Inflammatory macrophage (primary cell): ENCODE data around the gene KRTAP10-3.

ENCODE experiments used
- DNase-seq, 2 donors: peaks; one replicate each; pipeline ENCODE4 v3.0.0-alpha.2; 2020 to 2022

Gene KRTAP10-3

GRCh38 chr21:44527156-44527982, 31.2 kb downstream of the KRTAP10-3 start:
- no peak for DNase-seq

GRCh38 chr21:44526096-44526997, 32.2 kb downstream of the KRTAP10-3 start:
- DNase-seq = no peak

GRCh38 chr21:44525391-44526095, 33.1 kb downstream of the KRTAP10-3 start:
- no peak for DNase-seq

GRCh38 chr21:44524414-44525371, 33.9 kb downstream of the KRTAP10-3 start:
- no peak for DNase-seq

GRCh38 chr21:44523567-44524413, 34.8 kb downstream of the KRTAP10-3 start:
- no peak for DNase-seq

GRCh38 chr21:44522753-44523204, 35.8 kb downstream of the KRTAP10-3 start:
- DNase-seq = no peak

- no peak for DNase-seq
These were observed 36.5 kb downstream of the KRTAP10-3 start for GRCh38 chr21:44521928-44522752.

- DNase-seq = no peak
These were observed 37.2 kb downstream of the KRTAP10-3 start for GRCh38 chr21:44521301-44521927.

- no peak for DNase-seq
These were observed 38.0 kb downstream of the KRTAP10-3 start for GRCh38 chr21:44520326-44521300.

- no peak for DNase-seq
These were observed 39.0 kb downstream of the KRTAP10-3 start for GRCh38 chr21:44519346-44520325.

GRCh38 chr21:44518686-44519085, 39.9 kb downstream of the KRTAP10-3 start:
- no peak for DNase-seq

GRCh38 chr21:44517175-44517899, 41.3 kb downstream of the KRTAP10-3 start:
- no peak for DNase-seq

GRCh38 chr21:44516828-44517174, 41.8 kb downstream of the KRTAP10-3 start:
- no peak for DNase-seq

GRCh38 chr21:44516342-44516741, 42.3 kb downstream of the KRTAP10-3 start:
- DNase-seq = no peak

- no peak for DNase-seq
These were observed 43.0 kb downstream of the KRTAP10-3 start for GRCh38 chr21:44515359-44516165.
